Brain pericyte (primary cell): ENCODE data around the gene GJA3.

Source experiments
- DNase-seq: peaks from one replicate; pipeline ENCODE4 v3.0.0-alpha.2; 2012; ENCODE audit warnings: low read depth, low spot score

Gene GJA3

DNA sequence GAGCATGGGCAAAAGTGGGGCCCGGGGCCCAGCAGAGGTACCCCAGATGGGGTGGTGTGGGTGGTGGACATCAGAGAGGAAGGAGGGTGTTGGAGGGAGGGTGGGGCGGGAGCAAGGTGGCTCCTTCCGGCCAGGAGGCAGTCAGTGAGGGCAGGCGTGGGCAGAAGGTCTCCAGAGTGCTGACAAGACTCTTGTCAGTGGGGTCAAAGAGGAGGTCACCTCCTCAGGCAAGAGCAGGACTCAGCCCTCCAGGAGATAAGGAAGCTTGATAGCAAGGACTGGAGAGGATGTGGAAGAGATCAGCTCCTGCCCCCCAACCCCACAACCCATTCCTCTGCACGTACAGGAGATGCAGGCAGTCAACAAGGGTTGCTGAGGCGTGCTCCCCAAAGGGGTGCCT is 9.8 kb downstream of the GJA3 start:
- no peak for DNase-seq

DNA sequence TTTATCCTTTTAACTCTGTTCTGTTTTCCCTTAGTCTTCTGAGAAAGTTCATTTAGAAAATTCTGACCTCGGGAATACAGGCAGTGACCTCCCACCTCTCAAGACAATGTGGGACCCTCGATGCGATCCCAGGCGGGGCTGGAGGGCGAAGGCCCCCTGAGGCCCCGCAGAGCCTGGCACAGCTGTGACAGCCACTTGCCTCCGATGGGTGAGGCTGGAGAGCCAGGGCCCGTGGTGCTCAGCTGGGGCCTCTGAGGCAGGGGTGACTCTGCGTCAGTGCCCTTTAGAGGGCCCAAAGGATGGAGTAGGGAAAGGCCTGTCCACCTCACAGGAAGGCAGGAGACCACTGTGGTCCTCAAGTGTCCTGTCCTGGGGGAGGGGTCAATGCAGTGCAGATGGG is 10.3 kb downstream of the GJA3 start:
- no peak for DNase-seq

GRCh38 chr13:20149762-20150161 is 11.1 kb downstream of the GJA3 start:
- DNase-seq, result no peak

DNA sequence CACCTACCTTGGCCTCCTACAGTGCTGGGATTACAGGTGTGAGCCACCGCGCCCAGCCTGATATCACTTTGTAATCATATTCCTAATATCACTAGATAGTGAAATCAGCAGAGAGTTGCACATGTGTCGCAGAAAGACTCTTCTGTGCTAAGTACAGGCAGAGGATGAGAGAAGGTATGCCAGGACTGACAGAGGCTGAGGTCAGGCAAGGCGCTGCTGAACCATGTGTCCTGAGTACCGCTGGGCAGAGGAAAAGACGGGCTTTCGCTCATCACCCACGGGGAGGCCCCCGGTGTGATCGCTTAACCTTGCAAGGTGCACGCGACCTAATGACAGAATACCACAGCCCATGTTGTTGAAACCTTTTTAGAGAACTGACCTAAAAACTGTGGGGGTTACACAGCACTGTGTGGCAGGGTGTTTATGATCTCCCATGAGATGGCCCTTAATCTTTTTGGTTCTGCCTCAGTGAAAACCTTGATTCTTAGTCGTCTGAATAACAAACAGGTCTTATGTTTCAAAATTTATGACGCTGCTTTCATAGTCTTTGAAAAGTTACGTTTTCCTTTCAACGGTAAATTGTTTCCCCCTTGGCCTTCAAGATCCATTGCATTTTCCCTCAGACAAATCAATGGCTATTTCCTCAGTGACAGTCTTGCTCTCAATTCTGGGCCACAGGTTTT is 12.2 kb downstream of the GJA3 start:
- no peak for DNase-seq

GRCh38 chr13:20146381-20146780 is 14.5 kb downstream of the GJA3 start:
- DNase-seq, result no peak

DNA sequence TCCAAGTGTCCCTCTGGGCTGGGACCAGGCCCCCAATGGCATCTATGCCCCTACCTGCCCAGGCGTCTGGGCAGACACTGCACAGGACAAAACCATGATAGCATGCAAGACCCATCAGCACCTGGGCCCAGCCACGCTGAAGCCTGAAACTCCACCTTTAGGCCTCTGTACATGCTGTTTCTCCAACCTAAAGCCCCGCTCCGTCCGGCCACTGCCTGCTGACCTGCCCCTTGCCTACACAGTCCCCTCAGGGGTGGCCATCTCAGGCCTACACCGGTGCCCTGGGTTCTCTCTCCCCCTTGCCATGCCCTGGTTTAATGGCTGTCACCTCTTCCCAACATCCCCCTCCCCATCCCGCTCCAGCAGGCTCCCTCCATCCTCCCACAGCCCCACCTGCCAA is 15.3 kb downstream of the GJA3 start:
- DNase-seq, result no peak

DNA sequence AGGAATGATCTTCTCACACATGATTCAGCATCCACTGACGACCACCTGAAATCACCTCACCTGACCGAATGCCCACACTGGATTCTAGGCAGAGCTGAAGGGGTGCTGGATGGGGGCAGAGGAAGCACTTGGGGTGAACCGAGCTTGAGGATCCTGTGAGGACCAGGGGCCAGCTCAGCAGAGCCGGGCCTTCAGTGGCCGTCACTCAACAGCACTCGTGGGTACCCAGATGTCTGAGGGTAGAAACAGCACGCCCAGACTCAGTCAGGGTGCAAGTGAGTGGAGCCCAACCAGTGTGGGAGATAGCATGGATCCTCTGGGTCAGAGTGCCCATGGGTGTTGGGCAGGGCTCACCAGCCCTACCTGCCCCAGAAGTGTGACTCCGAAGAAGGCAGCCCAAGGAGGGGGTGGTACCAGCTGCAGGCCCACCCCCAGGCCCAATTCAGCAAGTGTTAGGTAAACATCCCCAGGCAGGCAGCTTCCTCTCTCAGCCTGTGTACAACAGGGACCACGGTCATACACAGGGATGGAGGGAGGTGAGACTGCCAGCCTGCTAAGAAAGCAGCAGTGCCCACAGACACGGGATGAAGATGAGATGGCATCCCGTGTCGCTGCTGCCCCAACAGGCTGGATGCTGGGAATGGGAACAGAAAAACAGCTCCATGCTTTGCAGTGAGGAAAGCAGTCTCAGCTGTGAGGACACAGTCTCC is 16.6 kb downstream of the GJA3 start:
- DNase-seq, result no peak

GRCh38 chr13:20142927-20143480 is 17.8 kb downstream of the GJA3 start:
- no peak for DNase-seq

DNA sequence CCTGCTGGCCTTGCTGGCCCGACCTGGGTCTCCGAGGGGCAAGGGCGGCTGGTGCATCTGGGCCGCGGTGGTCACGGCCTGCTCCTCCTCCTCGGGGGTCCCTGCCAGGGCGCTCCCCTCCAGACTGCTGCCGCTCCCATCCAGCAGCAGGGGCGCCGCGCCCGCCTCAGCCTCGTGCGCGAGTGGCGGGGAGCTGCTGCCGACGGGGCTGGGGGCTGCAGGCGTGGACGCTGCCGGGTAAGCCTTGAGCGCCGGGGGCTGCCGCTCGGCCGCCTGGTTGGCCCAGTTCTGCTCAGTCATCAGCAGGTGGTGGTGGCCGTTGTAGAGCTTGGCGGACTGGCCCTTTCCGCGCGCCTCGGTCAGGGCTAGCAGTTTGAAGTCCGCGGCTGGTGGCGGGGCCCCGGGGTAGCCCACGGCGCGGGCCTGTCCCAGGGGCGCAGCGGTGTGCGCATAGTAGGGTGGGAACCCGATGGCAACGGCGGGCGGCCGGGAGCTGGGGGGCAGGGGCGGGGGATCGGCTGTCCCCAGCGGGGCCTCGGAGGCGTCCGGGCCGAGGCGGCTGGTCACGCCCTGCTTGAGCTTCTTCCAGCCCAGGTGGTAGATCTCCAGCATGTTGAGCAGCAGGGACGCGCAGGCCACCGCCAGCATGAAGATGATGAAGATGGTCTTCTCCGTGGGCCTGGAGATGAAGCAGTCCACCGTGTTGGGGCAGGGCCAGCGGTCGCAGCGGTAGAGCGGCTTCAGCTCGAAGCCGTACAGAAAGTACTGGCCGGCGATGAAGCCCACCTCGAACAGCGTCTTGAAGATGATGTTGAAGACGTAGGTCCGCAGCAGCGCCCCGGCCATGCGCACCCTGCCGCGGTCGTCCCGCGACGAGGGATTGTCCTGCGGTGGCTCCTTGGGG is 18.6 kb downstream of the GJA3 start:
- no peak for DNase-seq

DNA sequence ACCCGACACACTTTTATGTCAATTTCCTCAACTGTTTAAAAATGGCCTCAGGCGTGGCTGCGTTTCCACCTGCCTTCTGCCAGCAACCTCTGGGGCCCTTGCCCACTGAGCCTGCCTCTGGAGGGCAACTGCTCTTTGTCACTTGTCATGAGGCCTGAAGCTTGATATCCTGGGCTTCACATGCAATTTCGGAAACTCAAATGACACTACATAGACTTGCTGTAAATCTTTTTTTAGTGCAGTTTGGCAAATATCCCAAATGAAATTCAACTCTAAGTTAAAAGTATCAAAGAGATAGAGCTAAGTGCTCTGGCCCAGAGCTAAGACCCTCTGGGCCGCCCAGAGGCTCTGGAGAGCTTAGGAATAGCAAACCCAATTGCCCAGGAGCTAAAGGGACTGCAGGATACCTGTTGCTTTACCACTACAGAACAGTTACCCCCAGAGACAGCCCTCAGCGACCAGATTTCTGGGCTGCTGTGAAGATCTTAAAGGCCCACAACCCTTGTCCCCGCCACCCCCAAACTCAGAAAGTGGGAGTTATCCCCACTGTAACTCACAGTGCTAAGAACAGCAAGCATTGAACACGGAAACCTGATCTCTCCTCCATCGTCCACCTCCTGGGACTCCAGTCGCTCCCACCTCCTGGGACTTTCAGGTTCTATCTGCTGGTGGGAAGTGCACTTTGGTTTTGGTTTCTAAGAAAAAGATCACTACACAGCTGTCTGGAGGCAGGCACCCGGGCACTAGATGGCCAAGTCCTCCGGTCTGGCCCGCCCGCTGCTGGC is 19.4 kb downstream of the GJA3 start:
- no peak for DNase-seq

GRCh38 chr13:20140487-20140886 is 20.4 kb downstream of the GJA3 start:
- no peak for DNase-seq

DNA sequence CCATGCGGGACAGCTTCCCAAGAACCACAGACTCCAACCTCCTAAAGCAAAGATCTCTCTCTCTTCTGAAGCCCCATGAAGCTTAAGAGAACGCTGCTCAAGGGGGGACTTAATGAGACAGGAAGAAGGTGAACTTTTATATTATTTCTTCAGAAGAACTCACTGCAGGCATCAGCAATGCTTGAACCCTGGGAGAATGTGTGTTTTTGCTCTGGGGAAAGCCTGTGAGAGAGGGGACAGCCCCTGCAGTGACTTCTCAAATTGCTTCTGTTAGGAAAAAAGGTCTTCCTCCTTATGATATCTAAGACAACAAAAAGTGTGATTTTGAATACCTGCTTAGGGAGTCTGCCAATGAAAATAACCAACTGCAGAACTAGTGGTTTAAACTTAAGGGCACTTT is 23.0 kb downstream of the GJA3 start:
- DNase-seq, result no peak

DNA sequence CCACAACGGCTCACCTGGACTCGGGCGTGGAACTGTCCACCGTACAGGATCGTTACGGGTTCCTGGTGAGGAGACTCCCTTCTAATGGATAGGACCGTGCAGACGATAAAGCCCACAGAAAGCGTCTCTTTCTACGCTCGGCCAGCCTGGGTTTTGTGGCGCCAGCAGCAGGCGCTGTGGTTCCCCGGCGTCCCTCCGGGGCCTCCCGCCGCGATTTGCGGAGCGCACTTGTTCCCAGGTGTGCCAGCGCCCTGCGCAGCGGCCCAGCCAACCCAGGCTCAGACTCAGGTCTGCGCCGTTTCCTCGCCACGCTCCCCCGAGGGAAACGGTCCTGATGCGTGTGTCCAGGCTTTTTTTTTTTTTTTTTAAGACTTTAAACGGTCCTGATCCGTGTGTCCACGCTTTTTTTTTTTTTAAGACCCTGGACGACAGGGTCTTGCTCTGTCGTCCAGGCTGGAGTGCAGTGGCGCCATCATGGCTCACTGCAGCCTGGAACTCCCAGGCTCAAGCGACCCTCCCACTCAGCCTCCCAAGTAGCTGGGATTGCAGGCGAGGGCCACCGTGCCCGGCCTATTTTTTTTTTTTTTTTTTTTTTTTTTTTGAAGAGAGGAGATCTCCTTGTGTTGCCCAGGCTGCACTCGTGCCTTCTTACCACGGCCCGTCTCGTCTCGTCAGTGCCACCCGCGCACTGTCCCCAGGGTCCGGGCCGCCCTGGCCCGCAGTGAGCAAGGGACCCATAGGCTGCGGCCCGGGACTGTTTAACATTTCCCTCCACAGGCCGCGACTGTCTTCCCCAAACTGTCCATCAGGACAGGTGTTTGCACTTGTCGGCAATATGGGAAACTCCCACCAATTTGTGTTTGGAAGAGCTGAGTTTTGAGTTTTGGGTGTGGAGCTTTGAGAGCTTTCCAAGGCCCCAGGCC is 23.8 kb downstream of the GJA3 start:
- no peak for DNase-seq

- DNase-seq, result no peak
These were observed 26.1 kb downstream of the GJA3 start for GRCh38 chr13:20134732-20135131.

- no peak for DNase-seq
These were observed 28.7 kb downstream of the GJA3 start for GRCh38 chr13:20132052-20132634.

DNA sequence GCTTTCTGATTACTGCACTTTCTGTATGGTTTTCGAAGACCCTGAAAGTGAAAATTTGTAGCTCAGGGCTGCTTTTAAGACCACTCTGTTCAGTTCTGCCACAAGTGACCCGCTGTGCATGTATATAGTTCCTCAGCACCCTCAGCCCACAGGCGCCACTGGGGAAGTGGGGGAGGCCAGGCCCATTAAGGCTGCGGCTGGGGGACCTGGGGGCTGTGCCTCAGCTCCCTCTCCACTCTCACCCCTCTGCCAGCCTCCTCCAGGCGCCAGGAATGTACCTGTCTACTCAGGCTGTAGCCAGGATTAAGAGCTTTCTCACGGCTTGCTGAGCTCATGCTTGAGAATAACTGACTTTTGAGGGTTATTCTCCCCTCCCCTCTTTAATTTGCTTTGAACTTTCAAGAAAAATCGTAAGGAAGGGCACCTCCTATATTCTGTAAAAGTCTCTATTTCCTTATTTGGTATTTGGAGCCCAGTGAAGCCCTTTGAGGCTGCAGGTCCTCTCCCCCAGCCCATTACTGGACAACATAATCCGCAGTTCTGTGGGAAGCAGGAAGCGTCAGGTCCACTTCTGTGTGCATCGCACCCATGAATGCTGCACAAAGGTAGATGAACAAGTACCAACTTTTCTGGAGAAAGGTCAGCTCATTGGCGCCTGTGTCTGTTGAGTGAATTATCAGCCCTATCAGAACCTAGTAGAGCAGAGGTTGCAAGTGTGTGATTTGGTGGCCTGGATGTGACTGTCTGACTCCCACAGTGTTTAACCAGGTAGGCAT is 29.6 kb downstream of the GJA3 start:
- DNase-seq, result no peak

DNA sequence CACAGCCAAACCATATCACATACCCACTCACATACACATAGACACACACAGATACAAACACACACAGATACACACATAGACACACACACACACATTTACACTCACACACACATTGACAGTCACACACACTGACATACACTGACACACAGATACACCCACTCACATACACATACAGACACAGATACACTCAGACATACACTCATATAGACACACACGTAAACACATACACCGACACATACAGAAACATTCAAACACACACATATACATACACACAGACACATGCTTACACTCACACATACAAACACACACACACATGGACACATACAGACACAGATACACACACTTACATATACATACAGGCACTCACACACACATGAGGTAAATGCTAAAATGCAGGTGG is 30.2 kb downstream of the GJA3 start:
- DNase-seq, result no peak

GRCh38 chr13:20130012-20130411 is 30.8 kb downstream of the GJA3 start:
- no peak for DNase-seq

DNA sequence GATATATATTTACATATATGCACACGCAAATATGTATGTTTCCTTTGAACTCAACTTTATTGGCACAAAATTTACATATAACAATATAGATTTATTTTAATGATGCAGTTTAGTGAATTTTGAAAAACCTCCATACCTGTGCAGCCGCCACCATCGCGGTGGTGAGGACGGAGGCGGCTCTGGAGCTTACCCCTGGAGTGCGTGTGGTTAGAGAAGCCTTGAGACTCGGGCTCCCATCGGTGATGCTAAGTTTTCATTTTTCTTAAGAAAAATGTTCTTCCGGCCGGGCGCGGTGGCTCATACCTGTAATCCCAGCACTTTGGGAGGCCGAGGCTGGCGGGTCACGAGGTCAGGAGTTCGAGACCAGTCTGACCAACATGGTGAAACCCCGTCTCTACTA is 31.8 kb downstream of the GJA3 start:
- no peak for DNase-seq
